HG03342 (cell line): ENCODE results near the gene CDKL2.
A peak's percentile ranks its signal among the peaks of the same experiment; 100 is the strongest.
"Not testable (repeated sequence)": the region's sequence is repeated elsewhere in the genome, so short reads cannot be mapped to it uniquely, and the experiment has no call there.

Experiments
- ATAC-seq: cut with Tn5 transposase; IDR thresholded peaks from one replicate; pipeline ENCODE4 v1.9.1; 2021; ENCODE audit warnings: mild to moderate bottlenecking, moderate library complexity; ENCODE audit not compliant: unreplicated experiment

Gene CDKL2

DNA sequence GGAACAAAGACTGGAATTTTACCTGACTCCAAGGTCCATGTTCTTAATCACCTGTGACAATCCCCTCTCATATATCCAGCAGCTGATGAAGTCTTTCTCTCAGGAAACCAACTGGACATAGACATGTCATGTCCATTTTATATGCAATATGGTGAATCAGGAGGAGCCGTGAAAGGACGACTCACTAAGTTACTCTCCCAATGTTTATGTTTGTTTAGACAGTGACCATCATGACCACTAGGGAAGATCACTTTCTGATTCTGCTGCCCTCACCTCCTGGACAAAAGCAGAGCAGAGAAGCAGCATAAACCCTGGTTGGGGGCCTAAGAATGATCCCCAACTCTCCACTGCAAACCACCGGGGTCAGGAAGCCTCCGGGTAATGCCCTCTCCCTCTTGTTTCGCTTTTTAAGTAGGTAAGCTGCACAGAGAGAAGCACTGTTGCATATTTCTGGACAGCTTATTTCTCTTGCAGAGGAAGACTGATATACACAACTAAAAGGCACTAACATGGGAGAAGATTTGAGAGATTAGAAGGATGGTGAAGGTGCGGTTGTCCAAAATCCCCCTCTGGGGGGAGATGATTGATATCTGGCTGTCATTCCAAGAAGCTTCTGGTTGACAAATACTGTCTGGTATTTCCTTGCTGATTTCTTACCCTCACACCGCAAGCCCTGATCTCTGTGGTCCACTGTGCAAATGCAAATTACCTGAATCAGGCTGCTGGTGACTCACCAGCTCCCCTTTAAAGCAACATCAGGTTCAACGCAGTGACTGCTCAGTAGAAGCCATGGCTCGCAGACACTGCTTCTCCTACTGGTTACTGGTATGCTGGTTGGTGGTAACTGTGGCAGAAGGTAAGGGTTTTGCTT lies 74.8 kb downstream of the CDKL2 start, which contains the start of gene ODAPH:
ODAPH (plus strand) TSS at position 773 of the 871 bp plus-strand sequence; CDS start at position 790, 17 bp downstream.
- peak; percentile 88 for ATAC-seq

DNA sequence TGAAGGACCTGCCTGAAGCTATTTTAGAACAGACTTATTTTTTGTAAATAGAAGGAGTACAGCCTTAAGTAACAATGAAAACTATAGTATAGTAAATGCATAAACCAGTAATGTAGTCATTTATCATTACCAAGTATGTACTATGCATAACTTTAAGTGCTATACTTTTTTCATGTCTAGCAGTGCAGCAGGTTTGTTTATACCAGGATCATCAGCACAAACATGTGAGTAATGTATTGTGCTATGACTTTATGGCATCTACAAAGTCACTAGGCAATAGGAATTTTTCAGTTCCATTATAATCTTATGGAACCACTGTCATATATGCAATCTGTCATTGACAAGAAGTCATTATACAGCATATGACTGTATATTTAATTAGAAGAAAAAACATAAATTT lies 77.9 kb downstream of the CDKL2 start:
- ATAC-seq: no peak

DNA sequence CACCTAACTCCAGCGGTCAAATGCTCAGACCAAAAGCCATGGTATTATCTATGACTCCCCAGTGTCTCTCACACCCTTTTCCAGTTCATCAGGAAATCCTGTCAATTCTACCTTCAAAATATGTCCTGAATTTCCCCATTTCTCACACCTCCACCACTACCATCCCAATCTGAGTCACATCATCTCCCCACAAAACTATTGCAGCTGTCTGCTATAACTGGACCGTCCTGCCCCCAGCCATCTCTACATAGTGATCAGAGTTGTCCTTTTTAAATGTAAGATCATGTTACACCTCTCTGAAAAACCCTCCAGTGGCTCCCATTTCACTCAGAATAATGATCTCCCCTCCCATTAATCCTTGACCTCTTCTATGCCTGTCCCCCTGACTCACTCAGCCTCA lies 81.3 kb downstream of the CDKL2 start:
- ATAC-seq: no peak

DNA sequence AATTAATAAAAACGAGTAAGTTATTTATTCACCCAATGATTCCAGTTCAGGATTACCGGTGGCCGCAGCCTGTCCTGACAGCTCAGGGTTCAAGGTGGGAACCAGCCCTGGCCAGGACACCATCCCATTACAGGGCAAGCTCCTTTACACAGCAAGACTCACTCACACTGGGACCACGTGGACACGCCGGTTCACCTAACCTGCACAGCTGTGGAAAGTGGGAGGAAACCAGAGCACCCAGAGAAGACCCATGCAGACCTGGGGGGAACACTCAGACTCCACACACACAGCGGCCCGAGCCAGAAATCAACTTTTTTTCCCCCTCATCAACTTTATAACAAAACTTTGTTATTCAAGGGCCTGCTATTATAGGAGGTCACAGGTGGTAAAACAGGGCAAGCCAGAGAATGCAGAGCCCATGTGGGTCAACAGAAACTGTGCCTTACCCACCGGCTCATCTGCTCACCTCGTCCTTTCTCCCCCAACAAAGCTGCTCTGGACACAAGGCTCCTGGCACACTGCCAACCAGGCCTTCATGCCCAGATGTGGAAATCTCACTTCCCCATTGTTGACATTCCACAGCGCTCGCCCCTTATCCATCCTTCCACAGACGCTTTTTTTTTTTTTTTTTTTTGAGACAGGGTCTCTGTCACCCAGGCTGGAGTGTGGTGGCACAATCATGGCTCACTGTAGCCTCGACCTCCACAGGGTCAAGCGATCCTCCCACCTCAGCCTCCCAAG lies 82.5 kb downstream of the CDKL2 start:
- no peak for ATAC-seq

DNA sequence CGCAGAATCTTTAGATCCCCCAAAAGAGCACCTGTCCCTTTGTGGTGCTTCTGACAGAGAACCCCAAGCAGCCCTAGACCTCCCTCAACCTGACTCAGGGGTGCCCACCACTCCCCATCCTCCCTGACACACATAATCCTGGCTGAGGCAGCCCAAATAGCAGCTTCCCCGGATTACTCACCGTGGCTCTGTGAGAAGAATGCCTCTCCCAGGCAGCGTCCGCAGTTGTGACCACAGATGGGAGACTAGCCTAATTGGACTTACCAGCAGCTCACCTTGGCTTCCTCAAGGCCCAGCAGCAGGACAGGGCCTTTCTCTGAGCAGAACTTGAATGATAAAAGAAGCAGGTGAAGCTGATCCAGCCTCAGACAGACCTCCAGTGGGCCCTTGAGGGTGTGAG lies 84.8 kb downstream of the CDKL2 start:
- ATAC-seq: no peak

DNA sequence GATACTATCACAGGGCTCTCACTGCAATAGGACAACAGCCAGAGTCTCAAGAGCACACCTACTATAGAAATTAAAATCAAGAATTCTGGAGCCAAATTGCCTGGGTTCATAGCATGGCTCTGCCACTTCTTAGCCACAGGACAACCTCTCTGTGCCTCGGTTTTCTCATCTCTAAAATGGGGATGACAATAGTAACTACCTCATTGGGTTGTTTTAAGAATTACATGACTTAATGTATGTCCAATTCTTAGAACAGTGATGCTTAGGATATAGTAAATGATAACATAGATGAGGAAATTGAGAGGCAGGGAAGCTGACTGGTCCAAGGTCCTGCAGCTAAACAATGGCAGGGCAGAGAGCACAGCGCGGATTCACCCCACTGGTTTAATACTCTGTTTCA lies 85.5 kb downstream of the CDKL2 start:
- no peak for ATAC-seq

DNA sequence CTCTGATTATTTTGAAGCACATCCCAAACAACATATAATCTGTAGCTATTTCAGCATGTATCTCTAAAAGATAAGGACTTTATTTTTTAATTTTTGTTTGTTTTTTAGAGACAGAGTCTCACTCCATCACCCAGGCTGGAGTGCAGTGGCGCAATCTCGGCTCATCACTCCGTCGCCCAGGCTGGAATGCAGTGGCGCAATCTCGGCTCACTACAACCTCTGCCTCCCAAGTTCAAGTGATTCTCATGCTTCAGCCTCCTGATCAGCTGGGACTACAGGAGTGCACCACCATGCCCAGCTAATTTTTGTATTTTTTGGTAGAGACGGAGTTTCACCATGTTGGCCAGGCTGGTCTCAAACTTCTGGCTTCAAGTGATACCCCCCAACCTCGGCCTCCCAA lies 86.1 kb downstream of the CDKL2 start:
- not testable (repeated sequence) for ATAC-seq

DNA sequence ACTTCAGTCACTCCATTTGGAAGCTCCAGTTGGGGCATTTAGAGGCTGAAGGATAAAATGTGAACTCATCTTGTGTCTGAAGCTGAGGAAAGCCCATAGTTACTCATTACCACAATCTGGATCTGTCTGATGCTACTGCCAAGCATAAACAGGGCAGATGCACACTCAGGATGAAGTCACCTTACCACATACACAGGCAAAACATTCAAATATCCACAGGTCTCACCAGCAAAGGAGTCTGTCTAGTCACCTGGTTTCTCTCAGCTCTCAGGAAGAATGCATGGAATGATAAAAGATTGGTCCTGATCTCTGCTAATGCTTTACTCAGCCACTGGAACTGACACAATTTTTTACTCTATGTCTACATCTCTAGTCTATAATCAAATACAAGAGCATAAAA lies 87.5 kb downstream of the CDKL2 start:
- ATAC-seq: no peak

DNA sequence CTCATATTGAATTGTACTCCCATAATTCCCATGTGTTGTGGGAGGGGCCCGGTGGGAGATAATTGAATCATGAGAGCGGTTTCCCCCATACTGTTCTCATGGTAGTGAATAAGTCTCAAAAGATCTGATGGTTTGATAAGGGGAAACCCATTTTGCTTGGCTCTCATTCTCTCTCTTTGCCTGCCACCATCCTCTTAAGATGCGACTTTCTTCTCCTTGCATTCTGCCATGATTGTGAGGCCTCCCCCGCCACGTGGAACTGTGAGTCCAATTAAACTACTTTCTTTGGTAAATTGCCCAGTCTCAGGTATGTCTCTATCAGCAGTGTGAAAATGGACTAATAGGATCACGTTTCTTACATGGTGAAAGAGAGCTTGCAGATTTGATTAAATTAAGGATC lies 93.0 kb downstream of the CDKL2 start:
- not testable (repeated sequence) for ATAC-seq

DNA sequence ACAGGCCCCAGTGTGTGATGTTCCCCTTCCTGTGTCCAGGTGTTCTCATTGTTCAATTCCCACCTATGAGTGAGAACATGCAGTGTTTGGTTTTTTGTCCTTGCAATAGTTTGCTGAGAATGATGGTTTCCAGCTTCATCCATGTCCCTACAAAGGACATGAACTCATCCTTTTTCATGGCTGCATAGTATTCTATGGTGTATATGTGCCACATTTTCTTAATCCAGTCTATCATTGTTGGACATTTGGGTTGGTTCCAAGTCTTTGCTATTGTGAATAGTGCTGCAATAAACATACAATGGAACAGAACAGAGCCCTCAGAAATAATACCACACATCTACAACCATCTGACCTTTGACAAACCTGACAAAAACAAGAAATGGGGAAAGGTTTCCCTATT lies 96.4 kb downstream of the CDKL2 start:
- not testable (repeated sequence) for ATAC-seq

DNA sequence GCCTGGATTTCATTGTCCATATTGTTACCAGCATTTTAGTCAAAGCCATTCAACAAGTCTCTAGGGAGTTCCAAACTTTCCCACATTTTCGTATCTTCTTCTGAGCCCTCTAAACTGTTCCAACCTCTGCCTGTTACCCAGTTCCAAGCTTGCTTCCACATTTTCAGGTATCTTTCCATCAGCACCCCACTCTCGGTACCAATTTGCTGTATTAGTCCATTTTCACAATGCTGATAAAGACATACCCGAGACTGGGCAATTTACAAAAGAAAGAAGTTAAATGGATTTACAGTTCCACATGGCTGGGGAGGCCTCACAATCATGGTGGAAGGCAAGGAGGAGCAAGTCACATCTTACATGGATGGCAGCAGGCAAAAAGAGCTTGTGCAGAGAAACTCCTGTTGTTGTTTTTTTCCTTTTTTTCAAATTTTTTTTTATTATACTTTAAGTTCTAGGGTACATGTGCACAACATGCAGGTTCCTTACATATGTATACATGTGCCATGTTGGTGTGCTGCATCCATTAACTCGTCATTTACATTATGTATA lies 96.9 kb downstream of the CDKL2 start:
- not testable (repeated sequence) for ATAC-seq

DNA sequence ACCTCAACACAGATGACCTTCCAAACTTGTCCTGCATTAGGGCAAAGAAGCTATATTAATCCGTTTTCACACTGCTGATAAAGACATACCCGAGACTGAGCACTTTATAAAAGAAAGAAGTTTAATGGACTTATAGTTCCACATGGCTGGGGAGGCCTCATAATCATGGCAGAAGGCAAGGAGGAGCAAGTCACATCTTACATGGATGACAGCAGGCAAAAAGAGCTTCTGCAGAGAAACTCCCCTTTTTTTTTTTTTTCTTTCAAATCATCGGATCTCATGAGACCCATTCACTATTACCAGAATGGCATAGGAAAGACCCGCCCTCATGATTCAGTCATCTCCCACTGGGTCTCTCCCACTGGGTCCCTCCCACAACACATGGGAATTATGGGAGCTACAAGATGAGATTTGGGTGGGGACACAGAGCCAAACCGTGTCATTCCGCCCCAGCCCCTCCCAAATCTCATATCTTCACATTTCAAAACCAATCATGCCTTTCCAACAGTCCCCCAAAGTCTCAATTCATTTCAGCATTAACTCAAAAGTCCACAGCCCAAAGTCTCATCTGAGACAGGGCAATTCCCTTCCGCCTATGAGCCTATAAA lies 98.7 kb downstream of the CDKL2 start:
- not testable (repeated sequence) for ATAC-seq

DNA sequence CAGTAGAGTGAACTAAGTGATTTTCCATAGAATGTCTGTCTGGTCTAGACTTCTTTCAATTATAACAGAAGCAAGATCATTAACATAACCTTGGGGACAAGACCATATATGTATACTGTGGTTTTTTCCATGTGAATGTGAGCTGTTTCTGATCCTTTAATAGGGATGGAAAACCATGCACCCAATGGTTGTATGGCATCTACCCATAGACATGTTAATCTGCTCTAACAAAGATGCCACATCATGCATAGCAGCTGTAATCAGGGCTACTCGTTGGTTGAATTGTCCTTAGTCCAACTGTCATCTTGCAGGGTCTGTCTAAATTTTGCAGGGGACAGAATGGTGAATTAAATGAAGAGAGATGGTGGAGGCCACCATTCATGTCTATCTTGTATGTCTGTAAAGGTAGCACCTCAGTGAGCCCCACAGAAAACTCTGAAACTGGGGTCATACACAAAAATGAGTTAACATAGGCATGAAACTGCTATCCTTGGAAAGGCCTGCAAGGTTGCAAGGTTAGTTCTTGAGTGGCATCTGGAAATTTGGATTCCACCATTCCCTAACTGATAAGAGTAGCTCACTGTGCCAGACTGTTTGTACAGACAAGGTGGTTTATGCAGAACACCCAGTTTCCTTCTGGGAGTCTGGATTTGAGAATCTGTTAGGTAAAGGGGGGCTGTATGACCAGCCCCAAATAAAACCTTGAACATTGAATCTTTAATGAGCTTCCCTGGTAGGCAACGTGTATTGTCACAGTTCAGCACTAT lies 99.6 kb downstream of the CDKL2 start:
- no peak for ATAC-seq
